Cardiac muscle cell (in vitro differentiated cells and primary cell): Measurements from ENCODE around the gene RASL12. TPM values are rescaled to one million over a fixed set of nuclear protein-coding genes. Genes with fewer than 3 reads are reported as not detected.
"Not testable (repeated sequence)": the region's sequence is repeated elsewhere in the genome, so short reads cannot be mapped to it uniquely, and the experiment has no call there.

Experiments
- DNase-seq, 2 donors: peaks; one replicate each; pipeline versions ENCODE4 v3.0.0 to v3.0.0-alpha.2; 2010 to 2017; ENCODE audit warnings: low read depth in 1 of 2, low spot score in 1 of 2
- H3K27ac ChIP-seq: fragments of 200-600 bp; sonication (generic); 2 replicates; pipeline ENCODE4 v1.5.1; 2016
- H3K27me3 ChIP-seq: fragments of 200-600 bp; sonication (generic); 2 replicates; pipeline ENCODE4 v1.6.0; 2016; ENCODE audit warnings: control low read depth
- H3K36me3 ChIP-seq: fragments of 200-600 bp; sonication (generic); 2 replicates; pipeline ENCODE4 v1.5.1; 2016; ENCODE audit warnings: control low read depth
- H3K4me1 ChIP-seq: fragments of 200-600 bp; sonication (generic); 2 replicates; pipeline ENCODE4 v1.8.1; 2017; ENCODE audit warnings: low read depth, mild to moderate bottlenecking, mixed run types
- H3K4me3 ChIP-seq: fragments of 200-600 bp; sonication (generic); 2 replicates; pipeline ENCODE4 v1.5.1; 2016; ENCODE audit warnings: mild to moderate bottlenecking
- H3K9me3 ChIP-seq: fragments of 200-600 bp; sonication (generic); 2 replicates; pipeline ENCODE4 v1.5.1; 2017; ENCODE audit warnings: low read depth, mild to moderate bottlenecking, control low read depth
- CTCF ChIP-seq: IDR thresholded peaks from 2 replicates; pipeline ENCODE4 v1.5.1; 2012; ENCODE audit warnings: low read depth, mild to moderate bottlenecking, low read length
- polyA plus RNA-seq: library from polyadenylated mRNA; unstranded; fragments of >200 nt; fragmentation: Nextera tagmentation; extraction: Ambion mirVana; gene quantifications from 2 replicates; pipeline ENCODE4 v1.2.1, GENCODE V29; 2016
- total RNA-seq: library from RNA; depleted of rRNA; stranded (reverse); fragments of >200 nt; gene quantifications from 2 replicates; pipeline ENCODE4 v1.2.3, GENCODE V29; 2016

Gene RASL12
- total and polyA plus RNA-seq, 2 experiments from 2014 or later = 4.0 to 38.2 TPM

GRCh38 chr15:65021488-65021887, 46.3 kb downstream of the RASL12 start:
- Histone ChIP-seq H3K4me1 (no peaks in the 10 kb centered on the region), H3K9me3 (no peaks in the 10 kb centered on the region), H3K27me3 (no peaks in the 10 kb centered on the region), H3K27ac (no peak overlapping the region), H3K36me3 (peaks cover 39% of the 10 kb centered on the region), H3K4me3 (no peak overlapping the region)
- no peak for TF ChIP-seq CTCF
- no peak for DNase-seq

DNA sequence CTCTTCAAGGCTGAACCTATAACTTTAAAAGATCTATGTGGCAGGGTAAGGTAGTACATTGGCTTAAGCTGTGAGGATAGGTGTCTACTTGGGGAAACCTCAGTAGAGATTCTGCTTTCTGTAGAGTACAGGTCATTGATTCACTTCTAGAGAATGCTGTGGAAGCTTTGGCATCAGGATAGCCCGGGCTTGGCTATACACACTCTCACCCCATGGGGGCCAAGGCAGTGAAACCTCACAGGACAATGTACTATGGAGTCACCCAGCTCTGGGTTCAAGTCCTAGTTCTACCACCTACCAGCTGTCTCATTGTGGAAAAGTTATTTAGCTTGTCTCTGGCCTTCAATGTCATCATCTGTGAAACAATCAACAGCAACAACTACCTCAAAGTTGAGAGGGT, 47.4 kb downstream of the RASL12 start:
- Histone ChIP-seq H3K27me3 (no peaks in the 10 kb centered on the region), H3K4me3 (no peak overlapping the region), H3K36me3 (peaks cover 46% of the 10 kb centered on the region), H3K27ac (no peak overlapping the region), H3K9me3 (no peaks in the 10 kb centered on the region), H3K4me1 (no peaks in the 10 kb centered on the region)
- TF ChIP-seq CTCF = no peak
- no peak for DNase-seq

DNA sequence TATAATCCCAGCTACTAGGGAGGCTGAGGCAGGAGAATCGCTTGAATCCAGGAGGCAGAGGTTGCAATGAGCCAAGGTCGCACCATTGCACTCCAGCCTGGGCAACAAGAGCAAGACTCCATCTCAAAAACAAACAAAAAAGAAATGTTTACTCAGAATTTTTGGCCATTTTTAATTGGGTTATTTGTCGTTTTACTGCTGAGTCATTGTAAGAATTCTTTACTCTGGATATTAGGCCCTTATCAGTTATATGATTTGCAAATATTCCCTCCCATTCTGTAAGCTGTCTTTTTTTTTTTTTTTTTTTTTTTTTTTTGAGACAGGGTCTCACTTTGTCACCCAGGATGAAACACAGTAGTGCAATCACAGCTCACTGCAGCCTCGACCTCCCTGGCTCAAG, 56.6 kb downstream of the RASL12 start:
- H3K27ac ChIP-seq, H3K9me3 ChIP-seq, H3K27me3 ChIP-seq, DNase-seq, H3K4me3 ChIP-seq, H3K4me1 ChIP-seq: not testable (repeated sequence)
- peaks cover 22% of the 10 kb centered on the region for H3K36me3 ChIP-seq

- H3K4me3 ChIP-seq = no peak overlapping the region
- no peak for DNase-seq
- no peaks in the 10 kb centered on the region for H3K9me3 ChIP-seq
- no peaks in the 10 kb centered on the region for H3K4me1 ChIP-seq
- TF ChIP-seq CTCF = peak; percentile 14
- peaks cover 13% of the 10 kb centered on the region for H3K36me3 ChIP-seq
- H3K27ac ChIP-seq = no peak overlapping the region
- H3K27me3 ChIP-seq = no peaks in the 10 kb centered on the region
Measured at GRCh38 chr15:65008983-65009382, 58.8 kb downstream of the RASL12 start.

DNA sequence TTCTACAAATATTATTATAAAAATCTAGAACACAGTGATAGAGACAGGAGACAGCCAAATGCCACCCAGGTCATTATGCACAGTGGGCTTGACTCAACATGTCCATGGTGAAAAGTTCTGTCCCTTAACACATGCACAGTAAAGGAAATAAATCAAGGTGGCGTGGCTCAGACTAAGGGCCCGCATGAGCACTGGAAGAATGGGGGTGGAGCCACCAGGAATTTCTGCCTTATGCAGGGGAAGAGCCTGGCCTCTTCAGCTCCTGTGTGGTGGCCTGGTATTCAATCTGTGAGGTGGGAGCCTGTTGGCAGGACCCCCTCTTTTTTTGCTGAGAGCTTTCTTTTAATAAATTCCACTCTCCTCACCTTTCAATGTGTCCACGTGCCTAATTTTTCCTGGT, 60.9 kb downstream of the RASL12 start:
- Histone ChIP-seq H3K27me3 (no peaks in the 10 kb centered on the region), H3K36me3 (peaks cover 8% of the 10 kb centered on the region), H3K4me3 (no peak overlapping the region), H3K4me1 (no peaks in the 10 kb centered on the region), H3K27ac (no peak overlapping the region), H3K9me3 (no peaks in the 10 kb centered on the region)
- no peak for TF ChIP-seq CTCF
- DNase-seq = no peak

GRCh38 chr15:65004993-65005392, 62.8 kb downstream of the RASL12 start:
- peaks cover 6% of the 10 kb centered on the region for H3K36me3 ChIP-seq
- no peak overlapping the region for H3K4me3 ChIP-seq
- no peak for TF ChIP-seq CTCF
- H3K9me3 ChIP-seq = no peaks in the 10 kb centered on the region
- H3K27ac ChIP-seq = no peak overlapping the region
- H3K27me3 ChIP-seq = no peaks in the 10 kb centered on the region
- DNase-seq = no peak
- H3K4me1 ChIP-seq = no peaks in the 10 kb centered on the region

Other genes starting within 250 kb of the RASL12 start
- gene PIF1, start 242.3 kb downstream of the RASL12 start, total RNA-seq = 3.5 and 70.9 TPM in 2 replicates
- 7.4 and 49.0 TPM in 2 replicates for gene PIF1, start 242.3 kb downstream of the RASL12 start, polyA plus RNA-seq
- gene PLEKHO2, start 226.1 kb downstream of the RASL12 start, total RNA-seq = 7.6 and 9.3 TPM in 2 replicates
- 9.4 and 11.3 TPM in 2 replicates for gene PLEKHO2, start 226.1 kb downstream of the RASL12 start, polyA plus RNA-seq
- gene ANKDD1A, start 156.1 kb downstream of the RASL12 start, total RNA-seq = 1.1 and 5.4 TPM in 2 replicates
- gene ANKDD1A, start 156.1 kb downstream of the RASL12 start, polyA plus RNA-seq = 2.9 and 8.0 TPM in 2 replicates
- 84.3 and 97.9 TPM in 2 replicates for gene SPG21, start 78.1 kb downstream of the RASL12 start, total RNA-seq
- gene SPG21, start 78.1 kb downstream of the RASL12 start, polyA plus RNA-seq = 136 and 157 TPM in 2 replicates
- 51.8 and 53.5 TPM in 2 replicates for gene MTFMT, start 38.4 kb downstream of the RASL12 start, total RNA-seq
- gene MTFMT, start 38.4 kb downstream of the RASL12 start, polyA plus RNA-seq = 26.6 and 31.8 TPM in 2 replicates
- not detected in 2 replicates for gene SLC51B, start 22.6 kb downstream of the RASL12 start, total RNA-seq
- not detected in 2 replicates for gene SLC51B, start 22.6 kb downstream of the RASL12 start, polyA plus RNA-seq
- 3.3 and 5.0 TPM in 2 replicates for gene KBTBD13, start 8.8 kb upstream of the RASL12 start, total RNA-seq
- gene KBTBD13, start 8.8 kb upstream of the RASL12 start, polyA plus RNA-seq = 4.8 and 5.0 TPM in 2 replicates
- gene UBAP1L, start 47.2 kb upstream of the RASL12 start, total RNA-seq = 3.7 and 5.1 TPM in 2 replicates
- 1.6 and 2.7 TPM in 2 replicates for gene UBAP1L, start 47.2 kb upstream of the RASL12 start, polyA plus RNA-seq
- gene PDCD7, start 65.8 kb upstream of the RASL12 start, total RNA-seq = 21.5 and 35.5 TPM in 2 replicates
- gene PDCD7, start 65.8 kb upstream of the RASL12 start, polyA plus RNA-seq = 18.7 and 28.4 TPM in 2 replicates
- 37.5 and 55.2 TPM in 2 replicates for gene CLPX, start 117.4 kb upstream of the RASL12 start, total RNA-seq
- 31.2 and 34.9 TPM in 2 replicates for gene CLPX, start 117.4 kb upstream of the RASL12 start, polyA plus RNA-seq
- 0.32 and 1.0 TPM in 2 replicates for gene CILP, start 143.5 kb upstream of the RASL12 start, total RNA-seq
- gene CILP, start 143.5 kb upstream of the RASL12 start, polyA plus RNA-seq = 0.29 and 0.50 TPM in 2 replicates
- gene PARP16, start 218.9 kb upstream of the RASL12 start, total RNA-seq = 13.3 and 14.2 TPM in 2 replicates
- gene PARP16, start 218.9 kb upstream of the RASL12 start, polyA plus RNA-seq = 16.9 and 24.4 TPM in 2 replicates
- gene RNU5A-1, start 228.1 kb upstream of the RASL12 start, total RNA-seq = not detected in 2 replicates
- not detected in 2 replicates for gene RNU5A-1, start 228.1 kb upstream of the RASL12 start, polyA plus RNA-seq
- not detected in 2 replicates for gene RNU5B-1, start 236.7 kb upstream of the RASL12 start, total RNA-seq
- gene RNU5B-1, start 236.7 kb upstream of the RASL12 start, polyA plus RNA-seq = not detected in 2 replicates